Measurements from ENCODE around the gene ZNF571.

The ZNF571 gene

GRCh38 chr19:37594304-37594981 is at the start of gene ZNF571, which contains the start of gene ZNF540:
Gene ZNF571 (minus strand): TSS chr19:37594792. CDS start chr19:37586676, 8,116 bp downstream.
Gene ZNF540 (plus strand): TSS chr19:37594876. CDS start chr19:37598448, 3,572 bp downstream.
- peak; percentile 95 for DNase-seq
- peak within 1 kb of the TSS; percentile 84 for H3K27ac ChIP-seq
- TF ChIP-seq, protein P1, sequence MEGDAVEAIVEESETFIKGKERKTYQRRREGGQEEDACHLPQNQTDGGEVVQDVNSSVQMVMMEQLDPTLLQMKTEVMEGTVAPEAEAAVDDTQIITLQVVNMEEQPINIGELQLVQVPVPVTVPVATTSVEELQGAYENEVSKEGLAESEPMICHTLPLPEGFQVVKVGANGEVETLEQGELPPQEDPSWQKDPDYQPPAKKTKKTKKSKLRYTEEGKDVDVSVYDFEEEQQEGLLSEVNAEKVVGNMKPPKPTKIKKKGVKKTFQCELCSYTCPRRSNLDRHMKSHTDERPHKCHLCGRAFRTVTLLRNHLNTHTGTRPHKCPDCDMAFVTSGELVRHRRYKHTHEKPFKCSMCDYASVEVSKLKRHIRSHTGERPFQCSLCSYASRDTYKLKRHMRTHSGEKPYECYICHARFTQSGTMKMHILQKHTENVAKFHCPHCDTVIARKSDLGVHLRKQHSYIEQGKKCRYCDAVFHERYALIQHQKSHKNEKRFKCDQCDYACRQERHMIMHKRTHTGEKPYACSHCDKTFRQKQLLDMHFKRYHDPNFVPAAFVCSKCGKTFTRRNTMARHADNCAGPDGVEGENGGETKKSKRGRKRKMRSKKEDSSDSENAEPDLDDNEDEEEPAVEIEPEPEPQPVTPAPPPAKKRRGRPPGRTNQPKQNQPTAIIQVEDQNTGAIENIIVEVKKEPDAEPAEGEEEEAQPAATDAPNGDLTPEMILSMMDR (IDR thresholded peaks at IDR 0.05; ENCODE audit: low read depth, low read length): no peak
- H3K9me3 ChIP-seq (ENCODE audit: severe bottlenecking): no peaks in the 10 kb centered on the region
- peak within 1 kb of the TSS; percentile 72 for H3K4me3 ChIP-seq (ENCODE audit: low read depth, low read length)
- peaks cover under 1% of the 10 kb centered on the region; the same call in 1 of the 2 replicates for H3K36me3 ChIP-seq
- no peaks in the 10 kb centered on the region for H3K27me3 ChIP-seq (ENCODE audit: insufficient read depth, low read depth, severe bottlenecking)

- Histone ChIP-seq H3K9me3 (ENCODE audit: severe bottlenecking) (peaks cover 17% of the 10 kb centered on the region), H3K27ac (no peak overlapping the region), H3K36me3 (peaks cover 33% of the 10 kb centered on the region), H3K4me3 (ENCODE audit: low read depth, low read length) (no peak overlapping the region), H3K27me3 (ENCODE audit: insufficient read depth, low read depth, severe bottlenecking) (no peaks in the 10 kb centered on the region)
- TF ChIP-seq, protein P1 (IDR thresholded peaks at IDR 0.05; ENCODE audit: low read depth, low read length): no peak
- no peak for DNase-seq
These were observed 40.8 kb upstream of the ZNF571 start for GRCh38 chr19:37635076-37636056.

DNA sequence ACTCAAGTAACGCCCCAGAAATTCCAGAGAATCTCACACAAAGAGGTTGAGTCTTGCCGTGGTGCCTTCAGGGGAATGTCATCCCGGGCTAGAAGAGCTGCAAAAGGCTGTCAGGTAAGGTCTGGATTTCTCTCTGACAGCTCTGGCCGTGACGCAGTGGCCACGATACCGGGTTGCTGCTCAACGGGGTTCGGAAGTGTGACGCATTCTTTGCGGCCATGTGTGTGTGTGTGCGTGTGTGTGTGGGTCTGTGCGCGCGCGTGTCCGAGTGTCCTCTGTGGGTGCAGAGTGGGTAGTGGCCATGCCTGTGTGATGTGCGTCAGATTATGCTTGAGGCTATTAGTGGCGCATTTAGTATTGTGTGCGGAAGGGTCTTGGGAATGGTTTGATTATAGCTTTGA is 390 bp upstream of the ZNF571 start:
- DNase-seq: peak; percentile 47
- peaks cover 6% of the 10 kb centered on the region for H3K36me3 ChIP-seq
- H3K9me3 ChIP-seq (ENCODE audit: severe bottlenecking): no peaks in the 10 kb centered on the region
- peak overlapping the region; percentile 72 for H3K4me3 ChIP-seq (ENCODE audit: low read depth, low read length)
- TF ChIP-seq, protein P1 (IDR thresholded peaks at IDR 0.05; ENCODE audit: low read depth, low read length): no peak
- H3K27ac ChIP-seq: peak overlapping the region; percentile 27
- no peaks in the 10 kb centered on the region for H3K27me3 ChIP-seq (ENCODE audit: insufficient read depth, low read depth, severe bottlenecking)

DNA sequence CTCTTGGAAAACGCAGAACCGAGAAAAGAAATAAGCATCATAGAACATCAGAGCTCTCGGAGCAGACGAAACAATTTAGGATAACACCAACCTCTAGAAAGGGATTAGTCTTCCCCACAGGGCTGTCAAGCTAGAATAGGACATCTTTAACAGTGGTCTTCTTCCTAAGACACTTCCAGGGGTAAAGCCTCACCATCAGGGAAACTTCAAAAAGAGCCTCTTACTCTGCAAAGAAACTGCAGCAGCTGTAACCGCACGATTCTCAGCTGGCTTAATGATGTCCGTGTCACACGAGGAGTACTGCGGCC is 642 bp downstream of the ZNF571 start:
- TF ChIP-seq, protein P1 (IDR thresholded peaks at IDR 0.05; ENCODE audit: low read depth, low read length): no peak
- no peak for DNase-seq
- Histone ChIP-seq H3K27ac (peak overlapping the region; percentile 84), H3K27me3 (ENCODE audit: insufficient read depth, low read depth, severe bottlenecking) (no peaks in the 10 kb centered on the region), H3K4me3 (ENCODE audit: low read depth, low read length) (peak overlapping the region; percentile 72), H3K36me3 (no peaks in the 10 kb centered on the region), H3K9me3 (ENCODE audit: severe bottlenecking) (no peaks in the 10 kb centered on the region)

GRCh38 chr19:37583340-37583739 is 11.3 kb downstream of the ZNF571 start:
- Histone ChIP-seq H3K36me3 (peaks cover 57% of the 10 kb centered on the region), H3K9me3 (ENCODE audit: severe bottlenecking) (no peaks in the 10 kb centered on the region), H3K4me3 (ENCODE audit: low read depth, low read length) (no peak overlapping the region), H3K27ac (no peak overlapping the region; the same call in 1 of the 2 replicates), H3K27me3 (ENCODE audit: insufficient read depth, low read depth, severe bottlenecking) (no peaks in the 10 kb centered on the region)
- TF ChIP-seq, protein P1 (IDR thresholded peaks at IDR 0.05; ENCODE audit: low read depth, low read length): peak; percentile 60
- peak; percentile 18 for DNase-seq
